ENCODE measurements around the gene LIN7B.

GRCh38 chr19:49073514-49074378 lies 40.4 kb upstream of the LIN7B start:
- peak; percentile 27 to 60 (median 55) for TF ChIP-seq CTCF (IDR thresholded peaks at IDR 0.05 in 4 of 5, conservative IDR thresholded peaks at IDR 0.05 in 1 of 5)
- peak; percentile 46 to 49 for TF ChIP-seq POLR2A (IDR thresholded peaks at IDR 0.05)
